Stimulated activated CD4-positive, alpha-beta T cell treated with anti-CD3 and anti-CD28 coated beads, TNF-alpha, amount 100 ng/mL, for 24 hours (primary cell): ENCODE data around the gene LRMDA.
"Not testable (repeated sequence)": the region's sequence is repeated elsewhere in the genome, so short reads cannot be mapped to it uniquely, and the experiment has no call there.

Source experiments
- DNase-seq, 3 experiments: peaks; one replicate each; pipeline ENCODE4 v3.0.0-alpha.2; 2020; ENCODE audit warnings: low read depth in 3 of 3

Gene LRMDA

GRCh38 chr10:75611172-75611992 lies 180.0 kb downstream of the LRMDA start:
- DNase-seq = no peak

GRCh38 chr10:75611993-75612372 lies 180.6 kb downstream of the LRMDA start:
- no peak for DNase-seq

GRCh38 chr10:75612904-75613684 lies 181.7 kb downstream of the LRMDA start:
- DNase-seq = no peak

- DNase-seq = no peak
Observed at GRCh38 chr10:75613685-75614504, 182.5 kb downstream of the LRMDA start.

GRCh38 chr10:75616076-75616475 lies 184.7 kb downstream of the LRMDA start:
- no peak for DNase-seq

GRCh38 chr10:75616874-75617478 lies 185.6 kb downstream of the LRMDA start:
- no peak for DNase-seq

GRCh38 chr10:75617485-75618155 lies 186.2 kb downstream of the LRMDA start:
- no peak for DNase-seq

GRCh38 chr10:75619635-75620034 lies 188.2 kb downstream of the LRMDA start:
- DNase-seq = no peak

GRCh38 chr10:75620356-75620755 lies 188.9 kb downstream of the LRMDA start:
- no peak for DNase-seq

- DNase-seq = not testable (repeated sequence)
Observed at GRCh38 chr10:75621003-75621402, 189.6 kb downstream of the LRMDA start.

- no peak for DNase-seq
Observed at GRCh38 chr10:75622503-75622902, 191.1 kb downstream of the LRMDA start.

GRCh38 chr10:75623310-75624093 lies 192.1 kb downstream of the LRMDA start:
- DNase-seq = no peak

- no peak for DNase-seq
Observed at GRCh38 chr10:75624638-75625037, 193.2 kb downstream of the LRMDA start.

- DNase-seq = no peak
Observed at GRCh38 chr10:75630746-75631145, 199.3 kb downstream of the LRMDA start.

GRCh38 chr10:75632805-75633462 lies 201.5 kb downstream of the LRMDA start:
- no peak for DNase-seq

- DNase-seq = no peak
Observed at GRCh38 chr10:75633568-75633967, 202.1 kb downstream of the LRMDA start.

- no peak for DNase-seq
Observed at GRCh38 chr10:75634947-75635346, 203.5 kb downstream of the LRMDA start.

- DNase-seq = no peak
Observed at GRCh38 chr10:75638752-75639151, 207.3 kb downstream of the LRMDA start.

GRCh38 chr10:75639736-75640135 lies 208.3 kb downstream of the LRMDA start:
- no peak for DNase-seq

- no peak for DNase-seq
Observed at GRCh38 chr10:75640381-75640780, 209.0 kb downstream of the LRMDA start.
